BLaER1 (cell line): Measurements from ENCODE around the gene DFFB.

Experiments used
- H3K27ac ChIP-seq: shearing (Covaris generic); formaldehyde crosslinking; 2 replicates; pipeline ENCODE4 v1.8.1; 2022
- H3K27me3 ChIP-seq: shearing (Covaris generic); formaldehyde crosslinking; 2 replicates; pipeline ENCODE4 v1.8.1; 2022
- H3K36me3 ChIP-seq: shearing (Covaris generic); formaldehyde crosslinking; 2 replicates; pipeline ENCODE4 v1.8.1; 2022
- H3K4me1 ChIP-seq: shearing (Covaris generic); formaldehyde crosslinking; 2 replicates; pipeline ENCODE4 v1.8.1; 2022
- H3K4me2 ChIP-seq: shearing (Covaris generic); formaldehyde crosslinking; 2 replicates; pipeline ENCODE4 v1.8.1; 2022
- H3K4me3 ChIP-seq: shearing (Covaris generic); formaldehyde crosslinking; 2 replicates; pipeline ENCODE4 v1.8.1; 2022
- H3K9ac ChIP-seq: shearing (Covaris generic); formaldehyde crosslinking; 2 replicates; pipeline ENCODE4 v1.8.1; 2022
- H3K9me3 ChIP-seq: shearing (Covaris generic); formaldehyde crosslinking; 2 replicates; pipeline ENCODE4 v1.8.1; 2022
- H4K20me1 ChIP-seq: shearing (Covaris generic); formaldehyde crosslinking; 2 replicates; pipeline ENCODE4 v1.8.1; 2022
- Cebpa-rat ChIP-seq: shearing (Covaris generic); IDR thresholded peaks from 2 replicates; pipeline ENCODE4 v1.8.1; 2022

Gene DFFB

DNA sequence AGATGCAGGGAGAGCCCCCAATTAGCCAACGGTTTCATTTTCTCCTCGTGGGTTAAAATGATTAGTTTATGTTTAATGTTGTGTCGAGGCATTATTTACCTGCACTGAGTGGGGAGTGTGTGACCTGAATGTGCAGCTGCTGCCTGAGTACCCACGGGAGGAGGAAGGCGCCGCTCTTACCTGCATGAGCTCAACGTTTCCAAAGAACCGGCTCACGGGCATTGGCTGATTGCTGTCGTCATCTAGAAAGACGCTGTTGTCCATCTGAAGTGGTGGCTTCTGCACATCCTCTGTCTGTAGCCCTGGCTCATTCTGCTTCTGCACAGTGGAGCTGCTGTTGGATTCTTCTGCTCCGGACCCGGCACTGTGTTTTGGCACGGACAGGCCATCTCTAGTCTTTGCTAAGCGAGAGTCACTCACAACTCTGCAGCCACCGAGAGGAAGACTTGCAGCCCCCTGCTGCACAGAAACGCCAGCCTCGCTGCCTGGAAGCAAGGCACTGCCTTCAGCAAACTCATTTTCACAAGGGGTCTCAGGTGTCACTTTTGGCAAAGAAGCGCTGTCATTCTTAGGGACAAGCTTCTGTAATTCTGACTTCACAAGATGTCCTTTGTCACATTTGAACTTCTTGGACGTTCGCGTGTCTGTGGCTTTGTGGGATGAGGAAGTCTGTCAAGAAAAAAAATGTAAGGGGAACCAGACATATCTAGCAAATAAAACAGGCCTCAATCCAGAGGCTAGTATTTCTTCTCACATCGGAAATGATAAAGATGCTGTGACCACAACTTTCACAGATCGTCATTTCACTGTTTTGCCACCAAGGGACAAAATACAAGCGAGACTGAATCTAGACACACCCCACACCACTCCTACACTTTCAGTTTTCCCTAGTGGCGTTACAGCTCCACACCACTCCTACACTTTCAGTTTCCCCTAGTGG is 33.4 kb downstream of the DFFB start:
- TF ChIP-seq Cebpa-rat, result no peak
- no peaks in the 10 kb centered on the region for H3K9me3 ChIP-seq
- H3K4me3 ChIP-seq, result no peak overlapping the region
- peaks cover 58% of the 10 kb centered on the region for H4K20me1 ChIP-seq
- H3K9ac ChIP-seq, result peak overlapping the region; percentile 6; the same call in 1 of the 2 replicates
- H3K4me2 ChIP-seq, result peak overlapping the region; percentile 46
- peaks cover 29% of the 10 kb centered on the region for H3K4me1 ChIP-seq
- 0 out of 2 replicates have a peak overlapping the region, but pooled peaks have one; percentile 1 for H3K27ac ChIP-seq
- H3K27me3 ChIP-seq, result no peaks in the 10 kb centered on the region
- peaks cover 86% of the 10 kb centered on the region for H3K36me3 ChIP-seq

DNA sequence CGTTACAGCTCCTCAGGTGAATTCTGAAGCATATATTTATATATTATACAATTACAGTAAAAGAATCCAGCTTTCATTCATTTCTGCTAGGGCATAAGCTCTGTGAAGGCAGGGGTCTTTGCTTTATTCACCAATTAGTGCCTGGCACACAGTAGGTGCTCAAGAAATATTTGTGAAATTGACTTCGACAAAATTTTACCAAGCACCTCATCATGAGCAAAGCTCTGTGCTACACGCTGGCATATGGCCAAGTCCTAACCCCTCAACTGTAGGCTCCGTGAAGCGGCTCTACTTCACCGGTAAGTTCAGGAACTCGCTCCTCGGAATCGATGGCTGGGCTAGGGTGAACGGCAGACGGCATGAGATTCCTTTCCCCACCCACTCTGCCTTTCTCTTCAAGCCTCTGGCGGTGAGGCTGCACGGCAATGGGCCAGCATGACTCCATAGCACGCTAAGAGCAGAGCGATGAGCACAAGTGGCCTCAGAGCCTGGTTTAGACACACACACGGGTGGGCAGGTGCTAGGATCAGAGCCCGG is 34.1 kb downstream of the DFFB start:
- Histone ChIP-seq H3K4me1 (peaks cover 29% of the 10 kb centered on the region), H3K27ac (0 out of 2 replicates have a peak overlapping the region, but pooled peaks have one; percentile 1), H3K27me3 (no peaks in the 10 kb centered on the region), H3K9me3 (no peaks in the 10 kb centered on the region), H4K20me1 (peaks cover 58% of the 10 kb centered on the region), H3K9ac (peak overlapping the region; percentile 6; the same call in 1 of the 2 replicates), H3K36me3 (peaks cover 86% of the 10 kb centered on the region), H3K4me3 (no peak overlapping the region), H3K4me2 (peak overlapping the region; percentile 46)
- TF ChIP-seq Cebpa-rat, result no peak

DNA sequence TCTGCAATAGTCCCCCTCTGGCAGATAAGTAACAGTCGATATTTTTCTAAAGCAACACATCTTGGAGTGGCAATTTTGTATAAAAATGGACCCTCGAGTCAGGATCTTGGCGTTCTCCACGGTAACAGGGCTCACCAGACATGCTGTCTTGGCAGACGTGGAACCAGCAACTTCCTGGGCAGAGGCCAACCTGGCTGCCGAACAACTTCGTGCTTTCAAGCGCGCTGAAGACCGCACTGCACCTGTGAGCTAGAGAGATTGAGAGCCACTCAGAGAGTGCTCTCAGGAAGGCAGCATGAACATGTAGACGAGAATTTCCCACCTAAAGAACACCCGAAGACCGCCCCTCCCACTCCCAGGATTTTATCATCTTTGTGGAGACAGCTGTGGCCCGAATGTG is 35.5 kb downstream of the DFFB start:
- Histone ChIP-seq H4K20me1 (peaks cover 70% of the 10 kb centered on the region), H3K9me3 (peaks cover 3% of the 10 kb centered on the region), H3K4me3 (no peak overlapping the region), H3K27ac (0 out of 2 replicates have a peak overlapping the region, but pooled peaks have one; percentile 22), H3K4me2 (peak overlapping the region; percentile 37; the same call in 1 of the 2 replicates), H3K27me3 (no peaks in the 10 kb centered on the region), H3K4me1 (peaks cover 29% of the 10 kb centered on the region), H3K9ac (peak overlapping the region; percentile 15; the same call in 1 of the 2 replicates), H3K36me3 (peaks cover 78% of the 10 kb centered on the region)
- TF ChIP-seq Cebpa-rat, result no peak

DNA sequence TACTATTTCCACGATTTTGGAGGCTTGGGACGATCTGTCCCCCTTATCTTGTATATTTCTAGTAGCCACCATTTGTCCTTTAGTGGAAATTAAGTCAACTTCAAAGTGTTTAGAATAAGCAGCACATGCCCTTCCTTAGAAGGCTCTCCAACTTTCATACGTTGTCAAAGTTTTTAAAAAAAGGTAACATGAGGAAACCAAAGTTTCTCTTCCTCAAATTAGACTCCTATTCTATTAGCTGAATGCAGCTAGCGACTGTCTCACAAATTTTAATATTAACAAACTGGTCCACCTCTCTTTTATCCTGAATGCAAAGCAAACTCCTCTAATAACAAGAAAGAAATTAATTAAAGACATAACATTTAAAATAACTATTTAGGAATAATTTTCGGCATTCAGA is 35.9 kb downstream of the DFFB start:
- H3K27ac ChIP-seq, result no peak overlapping the region
- peaks cover 78% of the 10 kb centered on the region for H3K36me3 ChIP-seq
- no peaks in the 10 kb centered on the region for H3K27me3 ChIP-seq
- peak overlapping the region; percentile 37; the same call in 1 of the 2 replicates for H3K4me2 ChIP-seq
- no peak overlapping the region for H3K4me3 ChIP-seq
- H3K4me1 ChIP-seq, result peaks cover 29% of the 10 kb centered on the region
- H4K20me1 ChIP-seq, result peaks cover 73% of the 10 kb centered on the region
- peaks cover 7% of the 10 kb centered on the region for H3K9me3 ChIP-seq
- peak overlapping the region; percentile 15; the same call in 1 of the 2 replicates for H3K9ac ChIP-seq
- TF ChIP-seq Cebpa-rat, result no peak

DNA sequence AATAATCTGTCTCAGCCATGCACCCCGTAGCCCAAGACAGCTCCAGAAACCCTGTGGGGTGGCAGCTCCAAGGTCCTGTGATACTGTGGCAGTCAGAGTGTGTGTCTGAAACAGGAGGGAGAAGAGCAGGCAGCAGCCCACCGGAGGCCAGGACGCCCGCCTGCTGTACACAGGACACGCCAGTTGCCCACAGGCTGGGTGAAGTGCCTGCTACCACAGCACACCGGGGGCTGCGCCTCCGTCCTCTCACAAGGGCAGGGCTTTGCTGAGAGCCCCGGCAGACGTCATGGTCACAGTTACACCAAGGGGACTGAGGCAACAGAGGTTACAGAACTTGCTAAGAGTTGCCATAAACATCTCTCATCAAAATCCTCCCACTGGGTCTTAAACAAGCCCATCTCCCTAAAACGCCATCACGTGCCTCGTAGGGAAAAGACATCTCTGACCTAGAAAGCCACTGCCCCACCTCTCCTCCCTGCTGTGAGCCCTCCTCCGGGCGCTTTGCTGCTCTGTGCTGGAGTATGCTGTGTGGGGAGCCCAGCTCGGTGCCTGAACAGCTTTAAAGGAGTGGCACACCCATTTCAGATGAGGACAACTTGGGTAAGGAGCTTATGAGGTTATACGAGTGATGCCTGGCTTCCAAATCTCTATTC is 37.5 kb downstream of the DFFB start:
- Histone ChIP-seq H3K4me2 (no peak overlapping the region), H3K9ac (no peak overlapping the region), H3K4me1 (peaks cover 37% of the 10 kb centered on the region), H3K27me3 (no peaks in the 10 kb centered on the region), H4K20me1 (peaks cover 82% of the 10 kb centered on the region), H3K4me3 (no peak overlapping the region), H3K9me3 (peaks cover 11% of the 10 kb centered on the region), H3K27ac (no peak overlapping the region), H3K36me3 (peaks cover 64% of the 10 kb centered on the region)
- no peak for TF ChIP-seq Cebpa-rat

DNA sequence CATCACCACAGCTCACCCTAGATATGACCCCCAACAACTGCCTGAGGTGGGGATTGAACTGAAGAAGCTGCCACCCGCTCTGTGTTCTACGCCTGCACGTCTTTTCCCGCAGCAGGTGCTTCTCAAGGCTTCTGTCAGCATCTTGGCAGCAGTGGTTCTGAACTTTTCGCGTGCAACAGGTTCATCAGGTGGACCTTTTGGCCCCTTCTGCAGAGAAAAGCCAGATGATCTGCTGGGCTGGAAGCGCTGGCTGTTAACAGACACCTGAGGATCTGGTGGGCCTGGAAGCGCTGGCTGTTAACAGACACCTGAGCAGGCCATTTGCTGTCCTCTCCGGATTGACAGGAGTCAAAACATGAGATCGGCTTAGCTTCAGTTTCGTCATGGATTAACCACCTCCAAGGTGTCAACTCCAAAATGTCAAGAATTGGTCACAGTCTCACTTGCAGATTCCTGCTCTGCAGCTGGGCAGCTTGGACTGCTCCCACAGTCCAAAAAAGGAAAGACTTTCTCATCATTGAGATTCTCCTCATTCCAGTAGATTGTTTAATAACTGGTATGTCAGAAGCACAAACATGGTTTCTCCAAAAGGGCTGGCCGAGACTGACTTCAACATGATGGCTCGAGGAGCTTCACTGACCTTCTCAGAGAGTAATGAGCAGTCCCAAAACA is 38.1 kb downstream of the DFFB start:
- no peak for TF ChIP-seq Cebpa-rat
- peaks cover 11% of the 10 kb centered on the region for H3K9me3 ChIP-seq
- H3K4me2 ChIP-seq, result no peak overlapping the region
- H3K27ac ChIP-seq, result no peak overlapping the region
- no peak overlapping the region for H3K4me3 ChIP-seq
- H3K9ac ChIP-seq, result no peak overlapping the region
- H3K4me1 ChIP-seq, result peaks cover 34% of the 10 kb centered on the region
- peaks cover 57% of the 10 kb centered on the region for H3K36me3 ChIP-seq
- peaks cover 75% of the 10 kb centered on the region for H4K20me1 ChIP-seq
- no peaks in the 10 kb centered on the region for H3K27me3 ChIP-seq

DNA sequence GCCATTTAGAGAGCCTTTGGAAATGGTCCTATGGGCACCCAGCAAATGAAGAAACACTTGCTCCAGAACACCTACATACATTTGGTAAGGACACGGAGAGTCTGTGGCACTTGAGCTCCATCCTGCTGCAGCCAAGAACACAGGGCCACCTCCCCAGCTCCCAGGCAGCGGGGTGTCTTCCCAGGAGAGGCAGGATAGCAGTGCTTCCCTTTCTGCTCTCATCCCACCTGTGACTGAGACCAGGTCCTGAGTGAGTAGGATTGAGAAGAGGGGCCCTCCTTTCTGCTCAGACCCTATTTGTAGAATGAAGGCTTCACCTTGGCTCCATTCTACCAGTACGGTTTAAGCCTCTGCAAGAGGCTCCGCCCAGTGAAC is 38.7 kb downstream of the DFFB start:
- Histone ChIP-seq H3K27ac (no peak overlapping the region), H3K27me3 (no peaks in the 10 kb centered on the region), H3K9me3 (peaks cover 11% of the 10 kb centered on the region), H3K4me1 (peaks cover 28% of the 10 kb centered on the region), H3K4me2 (no peak overlapping the region), H3K4me3 (no peak overlapping the region), H3K9ac (no peak overlapping the region), H4K20me1 (peaks cover 70% of the 10 kb centered on the region), H3K36me3 (peaks cover 52% of the 10 kb centered on the region)
- no peak for TF ChIP-seq Cebpa-rat

DNA sequence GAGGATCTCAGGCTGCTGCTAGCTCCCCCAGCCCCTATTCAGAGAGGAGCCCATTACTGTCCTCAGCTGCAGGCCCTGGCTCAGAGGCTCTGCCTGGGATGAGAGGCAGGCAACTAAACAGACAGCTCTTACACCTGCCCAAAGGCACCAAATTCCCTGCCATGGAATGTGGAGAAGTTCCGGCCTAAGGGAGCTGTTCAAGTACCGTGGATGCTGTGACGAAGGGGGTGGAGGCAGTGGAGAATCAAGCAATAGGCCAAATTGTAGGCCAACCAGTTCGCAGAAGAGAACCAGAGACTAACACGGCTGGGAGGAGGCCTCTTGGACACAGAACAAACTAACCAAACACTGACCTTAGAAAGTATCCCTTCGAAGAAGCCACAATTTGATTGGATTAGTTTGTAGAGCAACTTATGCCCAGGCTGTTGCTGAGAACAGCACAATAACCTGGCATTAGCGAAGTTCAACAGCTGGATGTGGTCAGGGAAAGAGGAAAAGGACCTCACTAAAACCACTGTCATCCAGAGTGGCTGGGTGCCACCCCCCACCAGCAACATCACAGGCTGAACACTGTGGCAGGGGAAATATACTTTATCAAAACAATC is 39.2 kb downstream of the DFFB start:
- H3K36me3 ChIP-seq, result peaks cover 48% of the 10 kb centered on the region
- H3K4me3 ChIP-seq, result no peak overlapping the region
- TF ChIP-seq Cebpa-rat, result no peak
- peaks cover 65% of the 10 kb centered on the region for H4K20me1 ChIP-seq
- no peak overlapping the region for H3K27ac ChIP-seq
- H3K27me3 ChIP-seq, result no peaks in the 10 kb centered on the region
- H3K9ac ChIP-seq, result no peak overlapping the region
- no peak overlapping the region for H3K4me2 ChIP-seq
- H3K9me3 ChIP-seq, result peaks cover 11% of the 10 kb centered on the region
- H3K4me1 ChIP-seq, result peaks cover 24% of the 10 kb centered on the region

DNA sequence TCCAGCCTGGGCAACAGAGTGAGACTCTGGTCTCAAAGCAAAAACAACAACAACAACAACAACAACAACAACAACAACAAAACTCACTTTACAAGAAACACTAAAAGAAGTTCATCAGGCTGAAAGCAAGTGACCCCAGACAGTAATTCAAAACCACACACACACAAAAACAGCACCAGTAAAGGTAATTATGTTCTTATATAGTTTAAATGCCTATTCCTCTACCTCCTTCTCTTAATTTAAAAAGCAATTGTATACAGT is 41.1 kb downstream of the DFFB start:
- no peak overlapping the region for H3K9ac ChIP-seq
- no peaks in the 10 kb centered on the region for H3K27me3 ChIP-seq
- peaks cover 40% of the 10 kb centered on the region for H3K36me3 ChIP-seq
- peaks cover 11% of the 10 kb centered on the region for H3K9me3 ChIP-seq
- TF ChIP-seq Cebpa-rat, result no peak
- H3K4me2 ChIP-seq, result peak overlapping the region; percentile 97; the same call in 1 of the 2 replicates
- 0 out of 2 replicates have a peak overlapping the region, but pooled peaks have one; percentile 22 for H3K4me3 ChIP-seq
- peaks cover 54% of the 10 kb centered on the region for H4K20me1 ChIP-seq
- peaks cover 32% of the 10 kb centered on the region for H3K4me1 ChIP-seq
- no peak overlapping the region for H3K27ac ChIP-seq
